MM.1S (cell line): Measurements from ENCODE around the gene TUNAR.

Experiments used
- DNase-seq: peaks from one replicate; pipeline ENCODE4 v3.0.0-alpha.2; 2015
- H2AFZ ChIP-seq: fragments of 300-600 bp; sonication (generic); 2 replicates; pipeline ENCODE4 v1.6.0; 2016; ENCODE audit warnings: antibody characterized with exemption, low read length
- H3F3A ChIP-seq: fragments of 300-600 bp; sonication (generic); 2 replicates; pipeline ENCODE4 v1.6.1; 2016; ENCODE audit warnings: mild to moderate bottlenecking, antibody characterized with exemption, low read length, moderate library complexity, mixed read lengths; ENCODE audit not compliant: insufficient read depth
- H3K27ac ChIP-seq: fragments of 300-600 bp; sonication (generic); 2 replicates; pipeline ENCODE4 v1.5.1; 2016; ENCODE audit warnings: mild to moderate bottlenecking, low read length
- H3K27me3 ChIP-seq: fragments of 300-600 bp; sonication (generic); replicated peaks from 2 replicates; pipeline ENCODE4 v1.6.0; 2016; ENCODE audit warnings: low read length; ENCODE audit not compliant: insufficient read depth
- H3K36me3 ChIP-seq: fragments of 300-600 bp; sonication (generic); replicated peaks from 2 replicates; pipeline ENCODE4 v1.6.1; 2016; ENCODE audit warnings: mild to moderate bottlenecking, low read length, mixed read lengths; ENCODE audit not compliant: insufficient read depth
- H3K4me1 ChIP-seq: fragments of 300-600 bp; sonication (generic); 2 replicates; pipeline ENCODE4 v1.6.1; 2016; ENCODE audit warnings: low read length, mixed read lengths
- H3K4me2 ChIP-seq: fragments of 300-600 bp; sonication (generic); 2 replicates; pipeline ENCODE4 v1.6.0; 2016; ENCODE audit warnings: low read depth, low read length
- H3K4me3 ChIP-seq: fragments of 300-600 bp; sonication (generic); 2 replicates; pipeline ENCODE4 v1.5.1; 2016; ENCODE audit warnings: low read length, mixed read lengths
- H3K79me2 ChIP-seq: fragments of 300-600 bp; sonication (generic); 2 replicates; pipeline ENCODE4 v1.6.1; 2016; ENCODE audit warnings: mixed run types, low read length, mixed read lengths
- H3K9ac ChIP-seq: fragments of 300-600 bp; sonication (generic); 2 replicates; pipeline ENCODE4 v1.6.1; 2016; ENCODE audit warnings: low read length, mixed read lengths
- H3K9me2 ChIP-seq: fragments of 300-600 bp; sonication (generic); replicated peaks from 2 replicates; pipeline ENCODE4 v1.6.1; 2016; ENCODE audit warnings: mild to moderate bottlenecking, low read length, mixed read lengths; ENCODE audit not compliant: insufficient read depth
- H3K9me3 ChIP-seq: fragments of 300-600 bp; sonication (generic); replicated peaks from 2 replicates; pipeline ENCODE4 v1.6.1; 2016; ENCODE audit warnings: mild to moderate bottlenecking, low read length, mixed read lengths; ENCODE audit not compliant: insufficient read depth
- H4K20me1 ChIP-seq: fragments of 300-600 bp; sonication (generic); 2 replicates; pipeline ENCODE4 v1.6.1; 2016; ENCODE audit warnings: mild to moderate bottlenecking, low read length, moderate library complexity, mixed read lengths; ENCODE audit not compliant: insufficient read depth
- EZH2 ChIP-seq: fragments of 300-600 bp; sonication (generic); optimal IDR thresholded peaks from 2 replicates; pipeline ENCODE3; 2017; ENCODE audit warnings: low read depth, mild to moderate bottlenecking, antibody characterized with exemption, low read length, mixed read lengths
- EZH2phosphoT487 ChIP-seq: fragments of 300-600 bp; sonication (generic); IDR thresholded peaks from 2 replicates; pipeline ENCODE4 v1.6.1; 2018; ENCODE audit warnings: antibody characterized with exemption, low read length
- TF ChIP-seq, protein P1 (sequence below): fragments of 300-600 bp; sonication (generic); IDR thresholded peaks from 2 replicates; pipeline ENCODE4 v1.5.1; 2016; ENCODE audit warnings: antibody characterized with exemption, low read length, mixed read lengths

Gene TUNAR

DNA sequence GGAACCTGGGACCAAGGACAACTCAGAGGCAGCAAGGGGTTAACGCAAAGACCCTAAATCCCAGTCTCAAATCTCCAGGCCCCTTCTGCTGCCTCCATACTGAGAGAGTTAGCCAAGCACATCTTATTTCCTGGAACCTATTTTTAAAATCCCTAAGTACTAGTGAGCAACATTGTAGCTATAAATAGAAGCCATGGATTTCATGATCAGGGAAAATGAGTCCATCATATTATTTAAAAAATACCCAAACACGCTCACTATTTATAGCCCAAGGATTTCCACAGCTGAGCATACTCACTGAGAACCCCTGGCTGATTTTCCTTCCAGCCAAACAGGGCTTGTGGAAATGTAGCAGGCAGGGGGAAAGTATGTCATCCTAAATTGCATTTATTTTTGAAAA lies 19.4 kb upstream of the TUNAR start:
- no peaks in the 10 kb centered on the region for H3K9me2 ChIP-seq
- TF ChIP-seq EZH2phosphoT487 (no peak), EZH2 (no peak)
- TF ChIP-seq, protein P1, sequence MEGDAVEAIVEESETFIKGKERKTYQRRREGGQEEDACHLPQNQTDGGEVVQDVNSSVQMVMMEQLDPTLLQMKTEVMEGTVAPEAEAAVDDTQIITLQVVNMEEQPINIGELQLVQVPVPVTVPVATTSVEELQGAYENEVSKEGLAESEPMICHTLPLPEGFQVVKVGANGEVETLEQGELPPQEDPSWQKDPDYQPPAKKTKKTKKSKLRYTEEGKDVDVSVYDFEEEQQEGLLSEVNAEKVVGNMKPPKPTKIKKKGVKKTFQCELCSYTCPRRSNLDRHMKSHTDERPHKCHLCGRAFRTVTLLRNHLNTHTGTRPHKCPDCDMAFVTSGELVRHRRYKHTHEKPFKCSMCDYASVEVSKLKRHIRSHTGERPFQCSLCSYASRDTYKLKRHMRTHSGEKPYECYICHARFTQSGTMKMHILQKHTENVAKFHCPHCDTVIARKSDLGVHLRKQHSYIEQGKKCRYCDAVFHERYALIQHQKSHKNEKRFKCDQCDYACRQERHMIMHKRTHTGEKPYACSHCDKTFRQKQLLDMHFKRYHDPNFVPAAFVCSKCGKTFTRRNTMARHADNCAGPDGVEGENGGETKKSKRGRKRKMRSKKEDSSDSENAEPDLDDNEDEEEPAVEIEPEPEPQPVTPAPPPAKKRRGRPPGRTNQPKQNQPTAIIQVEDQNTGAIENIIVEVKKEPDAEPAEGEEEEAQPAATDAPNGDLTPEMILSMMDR: no peak

DNA sequence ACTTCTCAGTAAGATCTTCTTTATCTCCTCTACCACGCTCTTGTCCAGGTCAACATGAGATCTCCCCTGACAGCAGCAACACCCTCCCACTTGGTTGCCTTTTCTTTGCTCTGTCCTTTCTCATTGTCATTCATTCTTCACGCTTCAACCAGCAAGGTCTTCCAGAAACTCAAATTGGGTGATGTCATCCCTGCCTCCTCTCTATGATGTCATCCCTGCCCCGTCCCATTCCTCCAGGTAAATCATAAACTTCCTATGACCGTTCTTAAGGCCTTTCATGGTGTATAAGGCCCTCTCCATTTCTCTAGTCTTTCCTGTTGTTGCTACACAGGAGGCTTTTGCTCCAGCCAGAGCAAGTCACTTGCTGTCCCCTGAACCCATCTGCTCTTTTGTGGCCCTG lies 17.7 kb upstream of the TUNAR start:
- Histone ChIP-seq H3K9me3 (no peaks in the 10 kb centered on the region), H3K36me3 (no peaks in the 10 kb centered on the region), H3K27me3 (no peaks in the 10 kb centered on the region), H3K4me1 (no peaks in the 10 kb centered on the region), H2AFZ (no peak overlapping the region), H3K9me2 (no peaks in the 10 kb centered on the region), H3K79me2 (no peaks in the 10 kb centered on the region), H3F3A (no peaks in the 10 kb centered on the region), H3K4me2 (no peak overlapping the region), H3K9ac (no peak overlapping the region), H3K4me3 (no peak overlapping the region), H3K27ac (no peak overlapping the region), H4K20me1 (no peaks in the 10 kb centered on the region)
- TF ChIP-seq, protein P1: no peak
- TF ChIP-seq EZH2phosphoT487: no peak
- TF ChIP-seq EZH2: no peak
- DNase-seq: no peak

More for the DNA sequence above, 19.4 kb upstream of the TUNAR start:
- no peak for DNase-seq
- H3F3A ChIP-seq: no peaks in the 10 kb centered on the region
- no peaks in the 10 kb centered on the region for H3K4me1 ChIP-seq
- H3K27ac ChIP-seq: no peak overlapping the region
- H3K4me2 ChIP-seq: no peak overlapping the region
- H3K27me3 ChIP-seq: no peaks in the 10 kb centered on the region
- no peaks in the 10 kb centered on the region for H3K9me3 ChIP-seq
- no peaks in the 10 kb centered on the region for H3K36me3 ChIP-seq
- no peak overlapping the region for H2AFZ ChIP-seq
- no peaks in the 10 kb centered on the region for H3K79me2 ChIP-seq
- H3K9ac ChIP-seq: no peak overlapping the region
- H4K20me1 ChIP-seq: no peaks in the 10 kb centered on the region
- H3K4me3 ChIP-seq: no peak overlapping the region

DNA sequence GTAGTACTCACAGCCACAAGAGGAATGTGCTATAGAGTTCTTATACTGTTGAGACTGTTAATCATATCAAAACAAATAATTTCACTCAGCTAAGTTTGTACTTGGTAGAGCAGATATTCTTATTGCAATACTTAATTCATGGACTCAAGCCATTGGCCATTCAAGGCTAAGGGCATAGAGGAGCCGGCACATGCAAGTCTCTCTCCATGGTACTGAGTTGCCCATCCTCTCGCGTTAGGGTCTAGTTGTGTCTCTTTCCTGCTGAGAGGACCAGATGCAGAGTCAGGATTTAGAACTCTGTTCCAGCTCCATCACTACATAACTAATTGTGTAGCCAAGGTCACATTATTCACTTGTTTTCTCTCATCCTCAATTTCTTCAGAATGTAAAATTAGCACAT lies 14.4 kb upstream of the TUNAR start:
- Histone ChIP-seq H3K27ac (no peak overlapping the region), H2AFZ (no peak overlapping the region), H3K9me3 (no peaks in the 10 kb centered on the region), H3K36me3 (no peaks in the 10 kb centered on the region), H3K9me2 (no peaks in the 10 kb centered on the region), H3K4me1 (no peaks in the 10 kb centered on the region), H4K20me1 (no peaks in the 10 kb centered on the region), H3K27me3 (no peaks in the 10 kb centered on the region), H3K9ac (no peak overlapping the region), H3K4me2 (no peak overlapping the region), H3K79me2 (no peaks in the 10 kb centered on the region), H3K4me3 (no peak overlapping the region), H3F3A (no peaks in the 10 kb centered on the region)
- no peak for TF ChIP-seq EZH2phosphoT487
- no peak for TF ChIP-seq EZH2
- TF ChIP-seq, protein P1: no peak
- no peak for DNase-seq
